GM18909 (cell line): ENCODE results near the gene CHST8.

Experiments used
- ATAC-seq: cut with Tn5 transposase; IDR thresholded peaks from one replicate; pipeline ENCODE4 v1.9.1; 2021; ENCODE audit warnings: mild to moderate bottlenecking; ENCODE audit not compliant: unreplicated experiment, poor library complexity

Gene CHST8

GRCh38 chr19:33777753-33778088, 156.0 kb downstream of the CHST8 start:
- no peak for ATAC-seq

GRCh38 chr19:33778089-33778791, 156.5 kb downstream of the CHST8 start:
- ATAC-seq: peak; percentile 68

GRCh38 chr19:33779849-33780248, 158.1 kb downstream of the CHST8 start:
- no peak for ATAC-seq

GRCh38 chr19:33780251-33780650, 158.5 kb downstream of the CHST8 start:
- ATAC-seq: no peak

GRCh38 chr19:33780746-33781145, 159.0 kb downstream of the CHST8 start:
- no peak for ATAC-seq

- no peak for ATAC-seq
Observed at GRCh38 chr19:33781415-33781935, 159.7 kb downstream of the CHST8 start.

- no peak for ATAC-seq
Observed at GRCh38 chr19:33781996-33782395, 160.2 kb downstream of the CHST8 start.

- ATAC-seq: no peak
Observed at GRCh38 chr19:33784432-33784831, 162.7 kb downstream of the CHST8 start.

- no peak for ATAC-seq
Observed at GRCh38 chr19:33785795-33786194, 164.0 kb downstream of the CHST8 start.

GRCh38 chr19:33788676-33789075, 166.9 kb downstream of the CHST8 start:
- no peak for ATAC-seq

- no peak for ATAC-seq
Observed at GRCh38 chr19:33789344-33789743, 167.6 kb downstream of the CHST8 start.

GRCh38 chr19:33794683-33795369, 173.1 kb downstream of the CHST8 start:
- ATAC-seq: no peak

GRCh38 chr19:33795370-33796163, 173.8 kb downstream of the CHST8 start:
- ATAC-seq: no peak

- no peak for ATAC-seq
Observed at GRCh38 chr19:33796164-33796875, 174.6 kb downstream of the CHST8 start, which contains the start of gene KCTD15. Gene KCTD15, plus strand, starts transcription at chr19:33796870. Its CDS starts 3,585 bp downstream, at chr19:33800455.

GRCh38 chr19:33797802-33798671, 176.3 kb downstream of the CHST8 start:
- ATAC-seq: no peak

- no peak for ATAC-seq
Observed at GRCh38 chr19:33798681-33799111, 176.9 kb downstream of the CHST8 start.

- ATAC-seq: no peak
Observed at GRCh38 chr19:33799476-33799875, 177.7 kb downstream of the CHST8 start.

GRCh38 chr19:33800012-33800680, 178.4 kb downstream of the CHST8 start:
- no peak for ATAC-seq

- no peak for ATAC-seq
Observed at GRCh38 chr19:33801411-33801810, 179.7 kb downstream of the CHST8 start.
